HepG2 (cell line): ENCODE results near the gene CYP11A1. TPM values are rescaled to one million over a fixed set of nuclear protein-coding genes. Genes with fewer than 3 reads are reported as not detected.

Experiments
- ATAC-seq: fragments of 200-7000 bp; cut with Tn5 transposase; 3 replicates; pipeline ENCODE4 v1.9.1; 2020; ENCODE audit warnings: mild to moderate bottlenecking, moderate library complexity
- BruUV-seq: library from RNA; stranded (reverse); fragments of 400-500 nt; replicated peaks from 2 replicates; lab custom pipeline; 2021; lab: Mats Ljungman, UMichigan
- CTCF ChIA-PET: fragments of 300-600 bp; formaldehyde crosslinking; extraction: SDS; loops from one replicate; lab custom pipeline; 2021; ENCODE audit warnings: low total read pairs, inconsistent platforms, low intra/inter-chr PET ratio; lab: Yijun Ruan, JAX
- POLR2A ChIA-PET: fragments of 350-600 bp; sonication (Branson Sonifier 250); formaldehyde crosslinking; loops from one replicate; lab custom pipeline; 2020; ENCODE audit warnings: antibody characterized with exemption, inconsistent platforms; lab: Yijun Ruan, JAX
- DNase-seq: peaks from one replicate; pipeline ENCODE4 v3.0.0-alpha.2; 2015; ENCODE audit warnings: low spot score
- FAIRE-seq: peaks from 3 replicates; lab custom pipeline; 2011; peaks lifted over from hg19 to GRCh38; lab: Jason Lieb, UNC
- H2AFZ ChIP-seq: one replicate; pipeline ENCODE4 v1.6.1; 2011; ENCODE audit warnings: low read length, inconsistent platforms
- H3K27ac ChIP-seq: fragments of 300-600 bp; 3 replicates; pipeline ENCODE4 v1.8.0; 2011; ENCODE audit warnings: mixed run types, mild to moderate bottlenecking, mixed read lengths, low read length, inconsistent platforms; ENCODE audit not compliant: insufficient read depth; ENCODE audit errors: extremely low read length
- H3K27me3 ChIP-seq, 2 experiments: fragments of 200-600 bp in 1 of 2; 2 replicates in 1 of 2; 3 replicates in 1 of 2; pipeline versions ENCODE4 v1.6.0 to v1.8.0; 2011; ENCODE audit warnings: low read length in 2 of 2, mild to moderate bottlenecking in 2 of 2, moderate library complexity in 2 of 2, inconsistent platforms in 1 of 2; ENCODE audit not compliant: insufficient read depth in 2 of 2, control insufficient read depth in 1 of 2
- H3K36me3 ChIP-seq, 2 experiments: fragments of 200-600 bp in 1 of 2; replicated peaks in 1 of 2; 2 replicates in 1 of 2; 3 replicates in 1 of 2; pipeline versions ENCODE4 v1.5.1 to v1.8.0; 2011; ENCODE audit warnings: low read length in 2 of 2, inconsistent platforms in 1 of 2; ENCODE audit not compliant: insufficient read depth in 2 of 2, control insufficient read depth in 1 of 2
- H3K4me1 ChIP-seq: 2 replicates; pipeline ENCODE4 v1.5.1; 2012; ENCODE audit warnings: low read length, inconsistent platforms; ENCODE audit not compliant: insufficient read depth
- H3K4me2 ChIP-seq: 2 replicates; pipeline ENCODE4 v1.6.0; 2011; ENCODE audit warnings: low read depth, low read length, inconsistent platforms
- H3K4me3 ChIP-seq, 3 experiments: fragments of 200-600 bp in 1 of 3; sonication (generic), shearing (Covaris generic) in 1 of 3; replicated peaks in 1 of 3; 2 replicates each; pipeline ENCODE4 v1.5.1; 2011 to 2016; ENCODE audit warnings: low read length in 3 of 3, inconsistent platforms in 2 of 3, low read depth in 2 of 3, mild to moderate bottlenecking in 2 of 3, control low read depth in 1 of 3, mixed read lengths in 1 of 3; ENCODE audit not compliant: insufficient read depth in 1 of 3
- H3K79me2 ChIP-seq: one replicate; pipeline ENCODE4 v1.6.1; 2011; ENCODE audit warnings: low read length, inconsistent platforms; ENCODE audit not compliant: insufficient read depth
- H3K9ac ChIP-seq: 2 replicates; pipeline ENCODE4 v1.6.0; 2011; ENCODE audit warnings: mild to moderate bottlenecking, low read depth, low read length, inconsistent platforms; ENCODE audit not compliant: insufficient read depth
- H3K9me3 ChIP-seq: 2 replicates; pipeline ENCODE4 v1.5.1; 2012; ENCODE audit warnings: mild to moderate bottlenecking, low read length
- H4K20me1 ChIP-seq: 2 replicates; pipeline ENCODE4 v1.6.0; 2011; ENCODE audit warnings: inconsistent platforms, mild to moderate bottlenecking, low read length, moderate library complexity; ENCODE audit not compliant: insufficient read depth
- ATF3 ChIP-seq: sonication (generic); formaldehyde crosslinking; IDR thresholded peaks from 2 replicates; pipeline ENCODE4 v1.4.0; 2020; ENCODE audit warnings: missing genetic modification reagents
- CC2D1A ChIP-seq: sonication (generic); formaldehyde crosslinking; IDR thresholded peaks from 2 replicates; pipeline ENCODE4 v1.8.1; 2023; ENCODE audit warnings: mild to moderate bottlenecking, missing genetic modification reagents
- HNF4A ChIP-seq: sonication (generic); formaldehyde crosslinking; IDR thresholded peaks from 2 replicates; pipeline ENCODE4 v1.4.0; 2020; ENCODE audit warnings: missing genetic modification reagents
- IRF9 ChIP-seq: sonication (generic); formaldehyde crosslinking; IDR thresholded peaks from 2 replicates; pipeline ENCODE4 v1.8.0; 2022; ENCODE audit warnings: missing genetic modification reagents, mild to moderate bottlenecking, borderline replicate concordance
- KDM5B ChIP-seq: sonication (generic); formaldehyde crosslinking; IDR thresholded peaks from 2 replicates; pipeline ENCODE4 v1.4.0; 2020; ENCODE audit warnings: missing genetic modification reagents, mild to moderate bottlenecking, borderline replicate concordance
- MXD4 ChIP-seq: IDR thresholded peaks from 2 replicates; pipeline ENCODE4 v1.6.1; 2016; ENCODE audit warnings: mild to moderate bottlenecking, missing biosample characterization, missing genetic modification reagents
- NONO ChIP-seq, 2 experiments: fragments of 450-650 bp in 1 of 2; sonication (generic) in 1 of 2; formaldehyde crosslinking in 1 of 2; IDR thresholded peaks in 1 of 2; conservative IDR thresholded peaks in 1 of 2; 2 replicates each; pipeline versions ENCODE4 v1.6.1 to v1.8.0; 2017 to 2022; ENCODE audit warnings: mild to moderate bottlenecking in 1 of 2, missing genetic modification reagents in 1 of 2, moderate library complexity in 1 of 2
- NR3C1 ChIP-seq: sonication (generic); formaldehyde crosslinking; IDR thresholded peaks from 2 replicates; pipeline ENCODE4 v1.4.0; 2020; ENCODE audit warnings: missing genetic modification reagents
- SALL2 ChIP-seq: sonication (generic); formaldehyde crosslinking; IDR thresholded peaks from 2 replicates; pipeline ENCODE4 v1.8.1; 2023; ENCODE audit warnings: mild to moderate bottlenecking, missing genetic modification reagents, inconsistent platforms
- STAT5B ChIP-seq: sonication (generic); formaldehyde crosslinking; IDR thresholded peaks from 2 replicates; pipeline ENCODE4 v1.4.0; 2020; ENCODE audit warnings: missing genetic modification reagents
- ZEB1 ChIP-seq: IDR thresholded peaks from 2 replicates; pipeline ENCODE4 v1.6.1; 2012; ENCODE audit warnings: mild to moderate bottlenecking, low read depth, inconsistent platforms; ENCODE audit not compliant: insufficient replicate concordance
- ZFAT ChIP-seq: sonication (generic); formaldehyde crosslinking; conservative IDR thresholded peaks from 2 replicates; pipeline ENCODE4 v1.8.1; 2023; ENCODE audit warnings: missing genetic modification reagents, inconsistent platforms
- ZNF44 ChIP-seq: sonication (generic); formaldehyde crosslinking; IDR thresholded peaks from 2 replicates; pipeline ENCODE4 v1.5.1; 2020; ENCODE audit warnings: mild to moderate bottlenecking, missing genetic modification reagents
- ZNF550 ChIP-seq: sonication (generic); formaldehyde crosslinking; IDR thresholded peaks from 2 replicates; pipeline ENCODE4 v1.4.0; 2020; ENCODE audit warnings: mild to moderate bottlenecking, missing genetic modification reagents, borderline replicate concordance
- ZNF557 ChIP-seq: sonication (generic); formaldehyde crosslinking; IDR thresholded peaks from 2 replicates; pipeline ENCODE4 v1.4.0; 2020; ENCODE audit warnings: missing genetic modification reagents
- ZNF687 ChIP-seq: sonication (generic); formaldehyde crosslinking; IDR thresholded peaks from 2 replicates; pipeline ENCODE4 v1.5.1; 2020; ENCODE audit warnings: mild to moderate bottlenecking, missing genetic modification reagents, moderate library complexity
- ZNF691 ChIP-seq: sonication (generic); formaldehyde crosslinking; IDR thresholded peaks from 2 replicates; pipeline ENCODE4 v1.4.0; 2020; ENCODE audit warnings: missing genetic modification reagents, low read depth, mild to moderate bottlenecking, borderline replicate concordance
- ZNF720 ChIP-seq: sonication (generic); formaldehyde crosslinking; IDR thresholded peaks from 2 replicates; pipeline ENCODE4 v1.4.0; 2020; ENCODE audit warnings: missing genetic modification reagents
- WGBS: methylation state at CpG from one replicate; pipeline ENCODE4 v1.1.6; 2017; ENCODE audit warnings: low lambda C conversion rate; 5-methylcytosine and 5-hydroxymethylcytosine counted together
- in situ Hi-C: cut with HindIII; loops from 2 replicates; pipeline ENCODE4 v1.10.0; 2017; ENCODE audit warnings: low pct_unique_long_range_greater_than_20kb; ENCODE audit not compliant: extremely low pct_ligation_motif_present
- intact Hi-C: fragments of 100-400 bp; cut with micrococcal nuclease; formaldehyde crosslinking; loops from one replicate; pipeline ENCODE4 v1.10.0; 2022; ENCODE audit not compliant: unreplicated experiment
- polyA plus RNA-seq, 8 experiments: library from polyadenylated mRNA; depleted of rRNA in 3 of 8; stranded (reverse) in 7 of 8; unstranded in 1 of 8; fragments of >200 nt; fragmentation: Illumina TruSeq in 4 of 8; extraction: Trizol in 4 of 8; gene quantifications; 2 replicates each; pipeline versions ENCODE4 v1.2.1 to v1.2.3, GENCODE V29; 2011 to 2016; ENCODE audit warnings: low read depth in 4 of 8, missing spikeins in 1 of 8, mixed read lengths in 1 of 8; ENCODE audit not compliant: insufficient read depth in 1 of 8
- total RNA-seq, 5 experiments: library from RNA; depleted of rRNA; stranded (reverse); fragments of >200 nt; fragmentation: Illumina TruSeq; extraction: Trizol; gene quantifications; 2 replicates each; pipeline ENCODE4 v1.2.3, GENCODE V29; 2016; ENCODE audit warnings: low read depth in 1 of 5

The CYP11A1 gene
- total and polyA plus RNA-seq, 2 of the 13 experiments (the other 11 are each of a cell fraction or from before 2014, with no cell fraction given) = 0.66 to 0.92 TPM

- in situ Hi-C loops (no loop called here), intact Hi-C loops (no loop called here)
- H3K79me2 ChIP-seq = no peaks in the 10 kb centered on the region
- H2AFZ ChIP-seq = no peak overlapping the region
- H3K9me3 ChIP-seq = no peaks in the 10 kb centered on the region
- FAIRE-seq (no peak), ATAC-seq (no peak), DNase-seq (no peak)
- ChIA-PET POLR2A (no interaction called here), CTCF (no interaction called here)
- H3K36me3 ChIP-seq = no peaks in the 10 kb centered on the region
- H3K4me2 ChIP-seq = no peak overlapping the region
- peaks cover 58% of the 10 kb centered on the region for H3K4me1 ChIP-seq
- 24% methylated on average over 9 of the region's 10 CpGs for WGBS
- H3K27me3 ChIP-seq = peaks cover 5 to 47% of the 10 kb centered on the region in 2 experiments
- no peak overlapping the region for H3K27ac ChIP-seq
- no peak overlapping the region for H3K4me3 ChIP-seq
- no TSS peak for BruUV-seq
- no peaks in the 10 kb centered on the region for H4K20me1 ChIP-seq
- H3K9ac ChIP-seq = no peak overlapping the region
- TF ChIP-seq ZNF44 (CRISPR knock-in tag) (no peak), ZFAT (CRISPR knock-in tag) (no peak), ATF3 (CRISPR knock-in tag) (no peak), HNF4A (no peak), STAT5B (no peak), MXD4 (CRISPR knock-in tag) (no peak), IRF9 (CRISPR knock-in tag) (no peak), ZNF550 (CRISPR knock-in tag) (no peak), ZEB1 (no peak), ZNF687 (no peak), NONO (IDR thresholded peaks at IDR 0.05) (no peak), NONO (CRISPR knock-in tag; conservative IDR thresholded peaks at IDR 0.05) (no peak), ZNF691 (no peak), ZNF557 (CRISPR knock-in tag) (no peak), SALL2 (no peak), KDM5B (CRISPR knock-in tag) (no peak), NR3C1 (no peak), CC2D1A (CRISPR knock-in tag) (no peak), ZNF720 (CRISPR knock-in tag) (no peak)
These were observed 32.9 kb upstream of the CYP11A1 start for GRCh38 chr15:74400313-74400860.
